SK-N-SH treated with all-trans-retinoic acid at 6 μM for 48 hours (cell line): ENCODE results near the gene ASS1.
"Not testable (repeated sequence)": the region's sequence is repeated elsewhere in the genome, so short reads cannot be mapped to it uniquely, and the experiment has no call there.

Experiments used
- ATAC-seq: fragments of 200-7000 bp; cut with Tn5 transposase; 3 replicates; pipeline ENCODE4 v1.9.1; 2020; ENCODE audit warnings: mild to moderate bottlenecking, moderate library complexity
- BACH2 ChIP-seq: fragments of 250-450 bp; sonication (Bioruptor Pico); IDR thresholded peaks from 2 replicates; pipeline ENCODE4 v1.9.0; 2021; ENCODE audit warnings: mild to moderate bottlenecking, borderline replicate concordance
- CSDC2 ChIP-seq: fragments of 250-450 bp; sonication (Bioruptor Pico); IDR thresholded peaks from 2 replicates; pipeline ENCODE4 v1.5.0; 2020; ENCODE audit warnings: mild to moderate bottlenecking, moderate library complexity
- ESRRG ChIP-seq: fragments of 250-450 bp; sonication (Bioruptor Pico); IDR thresholded peaks from 2 replicates; pipeline ENCODE4 v1.6.1; 2021; ENCODE audit warnings: mild to moderate bottlenecking
- GLIS3 ChIP-seq: fragments of 250-450 bp; sonication (Bioruptor Pico); IDR thresholded peaks from 2 replicates; pipeline ENCODE4 v1.5.0; 2020; ENCODE audit warnings: mild to moderate bottlenecking, moderate library complexity
- ISL1 ChIP-seq: fragments of 250-450 bp; sonication (Bioruptor Pico); IDR thresholded peaks from 2 replicates; pipeline ENCODE4 v2.1.2; 2022; ENCODE audit warnings: mild to moderate bottlenecking, moderate library complexity
- OSR1 ChIP-seq: fragments of 250-450 bp; sonication (Bioruptor Pico); IDR thresholded peaks from 2 replicates; pipeline ENCODE4 v1.8.0; 2022; ENCODE audit warnings: moderate library complexity, mild to moderate bottlenecking, inconsistent platforms
- PPARA ChIP-seq: fragments of 250-450 bp; sonication (Bioruptor Pico); IDR thresholded peaks from 2 replicates; pipeline ENCODE4 v1.5.0; 2020; ENCODE audit warnings: mild to moderate bottlenecking, borderline replicate concordance
- RARB ChIP-seq: fragments of 250-450 bp; sonication (Bioruptor Pico); IDR thresholded peaks from 2 replicates; pipeline ENCODE4 v1.8.0; 2021; ENCODE audit warnings: mild to moderate bottlenecking, moderate library complexity
- SNAI2 ChIP-seq: fragments of 250-450 bp; sonication (Bioruptor Pico); IDR thresholded peaks from 2 replicates; pipeline ENCODE4 v1.5.0; 2020; ENCODE audit warnings: mild to moderate bottlenecking, moderate library complexity
- TCF4 ChIP-seq: fragments of 250-450 bp; sonication (Bioruptor Pico); IDR thresholded peaks from 2 replicates; pipeline ENCODE4 v1.8.0; 2021; ENCODE audit warnings: mild to moderate bottlenecking, moderate library complexity, borderline replicate concordance
- TOX ChIP-seq: fragments of 250-450 bp; sonication (Bioruptor Pico); IDR thresholded peaks from 2 replicates; pipeline ENCODE4 v1.8.0; 2021; ENCODE audit warnings: mild to moderate bottlenecking, moderate library complexity, borderline replicate concordance
- ZC3H10 ChIP-seq: fragments of 250-450 bp; sonication (Bioruptor Pico); IDR thresholded peaks from 2 replicates; pipeline ENCODE4 v1.5.1; 2021; ENCODE audit warnings: mild to moderate bottlenecking, moderate library complexity
- ZFP3 ChIP-seq: fragments of 250-450 bp; sonication (Bioruptor Pico); IDR thresholded peaks from 2 replicates; pipeline ENCODE4 v1.5.0; 2020; ENCODE audit warnings: mild to moderate bottlenecking, moderate library complexity
- ZNF565 ChIP-seq: fragments of 450-650 bp; formaldehyde crosslinking; conservative IDR thresholded peaks from 2 replicates; pipeline ENCODE4 v1.5.0; 2020; ENCODE audit warnings: low read depth, mild to moderate bottlenecking, moderate library complexity
- ZNF70 ChIP-seq: fragments of 450-650 bp; formaldehyde crosslinking; IDR thresholded peaks from 2 replicates; pipeline ENCODE4 v1.5.0; 2020; ENCODE audit warnings: mild to moderate bottlenecking, moderate library complexity
- TF ChIP-seq, protein P1 (sequence below): fragments of 250-450 bp; sonication (Bioruptor Pico); IDR thresholded peaks from 2 replicates; pipeline ENCODE4 v1.8.0; 2021; ENCODE audit warnings: low read depth, mild to moderate bottlenecking, moderate library complexity, borderline replicate concordance
- TF ChIP-seq, protein P2 (sequence below): fragments of 250-450 bp; sonication (Bioruptor Pico); IDR thresholded peaks from 2 replicates; pipeline ENCODE4 v1.5.1; 2020; ENCODE audit warnings: low read depth, mild to moderate bottlenecking, moderate library complexity
- TF ChIP-seq, protein P3 (sequence below): fragments of 250-450 bp; sonication (Bioruptor Pico); IDR thresholded peaks from 2 replicates; pipeline ENCODE4 v1.5.0; 2020; ENCODE audit warnings: mild to moderate bottlenecking, moderate library complexity
- TF ChIP-seq, protein P4 (sequence below): fragments of 250-450 bp; sonication (Bioruptor Pico); IDR thresholded peaks from 2 replicates; pipeline ENCODE4 v1.5.1; 2021; ENCODE audit warnings: mild to moderate bottlenecking, moderate library complexity

The ASS1 gene

DNA sequence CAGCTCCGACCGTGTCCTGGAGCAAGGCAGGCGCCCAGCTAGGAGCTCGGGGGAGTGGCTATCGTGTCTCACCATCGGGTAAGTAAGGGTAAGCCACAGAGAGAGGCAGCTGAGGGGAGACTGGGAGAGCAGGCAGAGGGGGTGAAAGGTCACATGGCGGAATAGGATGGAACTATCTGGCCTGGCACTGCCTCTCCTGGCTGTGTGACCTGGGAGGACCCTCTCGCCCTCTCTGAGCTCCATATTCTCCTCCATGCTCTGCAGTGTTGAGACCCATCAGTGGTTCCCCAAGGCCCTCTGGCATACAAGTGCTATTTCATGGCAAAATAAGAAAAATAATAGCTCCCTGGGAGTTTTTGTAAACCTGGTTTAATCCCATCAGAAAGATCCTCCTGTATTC is 43.9 kb upstream of the ASS1 start:
- TF ChIP-seq, protein P1, sequence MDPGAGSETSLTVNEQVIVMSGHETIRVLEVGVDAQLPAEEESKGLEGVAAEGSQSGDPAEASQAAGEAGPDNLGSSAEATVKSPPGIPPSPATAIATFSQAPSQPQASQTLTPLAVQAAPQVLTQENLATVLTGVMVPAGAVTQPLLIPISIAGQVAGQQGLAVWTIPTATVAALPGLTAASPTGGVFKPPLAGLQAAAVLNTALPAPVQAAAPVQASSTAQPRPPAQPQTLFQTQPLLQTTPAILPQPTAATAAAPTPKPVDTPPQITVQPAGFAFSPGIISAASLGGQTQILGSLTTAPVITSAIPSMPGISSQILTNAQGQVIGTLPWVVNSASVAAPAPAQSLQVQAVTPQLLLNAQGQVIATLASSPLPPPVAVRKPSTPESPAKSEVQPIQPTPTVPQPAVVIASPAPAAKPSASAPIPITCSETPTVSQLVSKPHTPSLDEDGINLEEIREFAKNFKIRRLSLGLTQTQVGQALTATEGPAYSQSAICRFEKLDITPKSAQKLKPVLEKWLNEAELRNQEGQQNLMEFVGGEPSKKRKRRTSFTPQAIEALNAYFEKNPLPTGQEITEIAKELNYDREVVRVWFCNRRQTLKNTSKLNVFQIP = no peak
- ATAC-seq = no peak

DNA sequence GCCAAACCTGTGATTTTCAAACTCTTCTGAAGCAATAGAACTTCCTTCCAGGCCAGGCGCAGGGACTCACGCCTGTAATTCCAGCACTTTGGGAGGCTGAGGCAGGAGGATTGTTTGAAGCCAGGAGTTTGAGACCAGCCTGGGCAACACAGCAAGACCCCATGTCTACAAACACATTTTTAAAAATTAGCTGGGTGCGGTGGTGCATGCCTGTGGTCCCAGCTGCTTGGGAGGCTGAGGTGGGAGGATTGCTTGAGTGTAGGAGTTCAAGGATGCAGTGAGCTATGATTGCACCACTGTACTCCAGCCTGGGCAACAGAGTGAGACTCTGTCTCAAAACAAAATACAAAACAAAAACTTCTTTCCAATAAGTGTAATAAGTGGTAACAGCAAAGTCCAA is 43.0 kb upstream of the ASS1 start:
- ATAC-seq = not testable (repeated sequence)

DNA sequence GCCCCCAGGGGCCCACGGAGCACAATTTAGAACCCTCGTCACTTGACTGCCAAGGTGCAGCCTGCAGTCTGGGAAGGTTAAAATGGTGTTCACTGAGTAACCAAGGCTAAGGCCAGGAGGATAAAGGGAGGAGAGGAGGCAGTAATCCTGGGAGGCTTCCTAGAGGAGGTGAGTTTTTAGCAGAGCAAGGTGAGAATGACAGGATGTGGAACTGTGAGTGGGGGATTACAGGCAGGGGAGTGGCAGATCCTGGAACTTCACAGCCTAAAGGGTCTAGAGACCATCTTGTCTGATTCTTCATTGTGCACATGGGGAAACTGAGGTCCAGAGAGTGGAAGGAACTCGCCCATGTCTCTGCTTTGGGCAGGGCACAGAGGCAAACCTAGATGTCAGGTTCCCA is 42.5 kb upstream of the ASS1 start:
- no peak for ATAC-seq
- no peak for TF ChIP-seq BACH2 (CRISPR knock-in tag)
- no peak for TF ChIP-seq SNAI2 (CRISPR knock-in tag)
- no peak for TF ChIP-seq CSDC2 (CRISPR knock-in tag)
- TF ChIP-seq GLIS3 = no peak
- no peak for TF ChIP-seq ZNF70
- TF ChIP-seq ZFP3 (CRISPR knock-in tag) = no peak
- no peak for TF ChIP-seq ZNF565
- TF ChIP-seq OSR1 (CRISPR knock-in tag) = no peak
- TF ChIP-seq, protein P2, sequence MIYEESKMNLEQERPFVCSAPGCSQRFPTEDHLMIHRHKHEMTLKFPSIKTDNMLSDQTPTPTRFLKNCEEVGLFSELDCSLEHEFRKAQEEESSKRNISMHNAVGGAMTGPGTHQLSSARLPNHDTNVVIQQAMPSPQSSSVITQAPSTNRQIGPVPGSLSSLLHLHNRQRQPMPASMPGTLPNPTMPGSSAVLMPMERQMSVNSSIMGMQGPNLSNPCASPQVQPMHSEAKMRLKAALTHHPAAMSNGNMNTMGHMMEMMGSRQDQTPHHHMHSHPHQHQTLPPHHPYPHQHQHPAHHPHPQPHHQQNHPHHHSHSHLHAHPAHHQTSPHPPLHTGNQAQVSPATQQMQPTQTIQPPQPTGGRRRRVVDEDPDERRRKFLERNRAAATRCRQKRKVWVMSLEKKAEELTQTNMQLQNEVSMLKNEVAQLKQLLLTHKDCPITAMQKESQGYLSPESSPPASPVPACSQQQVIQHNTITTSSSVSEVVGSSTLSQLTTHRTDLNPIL (CRISPR knock-in tag) = no peak
- no peak for TF ChIP-seq TOX
- no peak for TF ChIP-seq ESRRG (CRISPR knock-in tag)
- TF ChIP-seq ISL1 (CRISPR knock-in tag) = no peak
- TF ChIP-seq RARB (CRISPR knock-in tag) = no peak
- TF ChIP-seq PPARA (CRISPR knock-in tag) = no peak
- TF ChIP-seq, protein P3, sequence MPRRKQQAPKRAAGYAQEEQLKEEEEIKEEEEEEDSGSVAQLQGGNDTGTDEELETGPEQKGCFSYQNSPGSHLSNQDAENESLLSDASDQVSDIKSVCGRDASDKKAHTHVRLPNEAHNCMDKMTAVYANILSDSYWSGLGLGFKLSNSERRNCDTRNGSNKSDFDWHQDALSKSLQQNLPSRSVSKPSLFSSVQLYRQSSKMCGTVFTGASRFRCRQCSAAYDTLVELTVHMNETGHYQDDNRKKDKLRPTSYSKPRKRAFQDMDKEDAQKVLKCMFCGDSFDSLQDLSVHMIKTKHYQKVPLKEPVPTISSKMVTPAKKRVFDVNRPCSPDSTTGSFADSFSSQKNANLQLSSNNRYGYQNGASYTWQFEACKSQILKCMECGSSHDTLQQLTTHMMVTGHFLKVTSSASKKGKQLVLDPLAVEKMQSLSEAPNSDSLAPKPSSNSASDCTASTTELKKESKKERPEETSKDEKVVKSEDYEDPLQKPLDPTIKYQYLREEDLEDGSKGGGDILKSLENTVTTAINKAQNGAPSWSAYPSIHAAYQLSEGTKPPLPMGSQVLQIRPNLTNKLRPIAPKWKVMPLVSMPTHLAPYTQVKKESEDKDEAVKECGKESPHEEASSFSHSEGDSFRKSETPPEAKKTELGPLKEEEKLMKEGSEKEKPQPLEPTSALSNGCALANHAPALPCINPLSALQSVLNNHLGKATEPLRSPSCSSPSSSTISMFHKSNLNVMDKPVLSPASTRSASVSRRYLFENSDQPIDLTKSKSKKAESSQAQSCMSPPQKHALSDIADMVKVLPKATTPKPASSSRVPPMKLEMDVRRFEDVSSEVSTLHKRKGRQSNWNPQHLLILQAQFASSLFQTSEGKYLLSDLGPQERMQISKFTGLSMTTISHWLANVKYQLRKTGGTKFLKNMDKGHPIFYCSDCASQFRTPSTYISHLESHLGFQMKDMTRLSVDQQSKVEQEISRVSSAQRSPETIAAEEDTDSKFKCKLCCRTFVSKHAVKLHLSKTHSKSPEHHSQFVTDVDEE = no peak

DNA sequence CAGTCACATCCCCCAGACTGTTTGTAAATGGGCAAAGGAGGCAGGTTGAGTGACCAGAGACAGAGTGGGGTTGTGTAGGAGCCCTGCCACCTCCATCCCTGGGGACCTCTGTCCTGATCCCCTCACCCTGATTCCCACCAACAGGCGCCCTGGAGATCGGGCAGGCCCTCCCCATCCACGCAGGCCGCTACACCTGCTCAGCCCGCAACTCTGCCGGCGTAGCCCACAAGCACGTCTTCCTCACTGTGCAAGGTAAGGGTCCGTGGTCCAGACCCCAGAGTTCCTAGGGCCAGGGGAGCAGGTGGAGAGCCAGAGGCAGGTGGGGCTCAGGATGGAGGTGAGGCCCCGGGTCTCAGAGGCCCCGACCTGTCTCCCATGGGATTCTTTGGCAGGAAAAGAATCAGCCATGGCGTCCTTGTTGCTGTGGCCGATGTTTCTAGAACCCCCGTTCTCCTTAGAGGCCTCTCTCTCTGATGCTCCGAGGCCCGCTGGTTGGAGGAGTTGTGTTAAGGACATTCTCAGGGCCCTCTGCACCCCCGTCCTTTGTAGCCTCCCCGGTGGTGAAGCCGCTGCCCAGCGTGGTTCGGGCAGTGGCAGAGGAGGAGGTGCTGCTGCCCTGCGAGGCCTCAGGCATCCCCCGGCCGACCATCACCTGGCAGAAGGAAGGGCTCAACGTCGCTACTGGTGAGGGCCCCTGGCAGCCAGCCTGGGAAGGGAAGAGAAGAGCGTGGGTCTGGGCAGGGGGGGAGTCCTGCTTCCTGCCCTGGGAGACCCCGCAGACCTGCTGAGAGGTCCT is 41.9 kb upstream of the ASS1 start:
- no peak for TF ChIP-seq ZFP3 (CRISPR knock-in tag)
- no peak for TF ChIP-seq ZNF70
- TF ChIP-seq, protein P4, sequence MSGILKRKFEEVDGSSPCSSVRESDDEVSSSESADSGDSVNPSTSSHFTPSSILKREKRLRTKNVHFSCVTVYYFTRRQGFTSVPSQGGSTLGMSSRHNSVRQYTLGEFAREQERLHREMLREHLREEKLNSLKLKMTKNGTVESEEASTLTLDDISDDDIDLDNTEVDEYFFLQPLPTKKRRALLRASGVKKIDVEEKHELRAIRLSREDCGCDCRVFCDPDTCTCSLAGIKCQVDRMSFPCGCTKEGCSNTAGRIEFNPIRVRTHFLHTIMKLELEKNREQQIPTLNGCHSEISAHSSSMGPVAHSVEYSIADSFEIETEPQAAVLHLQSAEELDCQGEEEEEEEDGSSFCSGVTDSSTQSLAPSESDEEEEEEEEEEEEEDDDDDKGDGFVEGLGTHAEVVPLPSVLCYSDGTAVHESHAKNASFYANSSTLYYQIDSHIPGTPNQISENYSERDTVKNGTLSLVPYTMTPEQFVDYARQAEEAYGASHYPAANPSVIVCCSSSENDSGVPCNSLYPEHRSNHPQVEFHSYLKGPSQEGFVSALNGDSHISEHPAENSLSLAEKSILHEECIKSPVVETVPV = no peak
- no peak for TF ChIP-seq TCF4
- no peak for TF ChIP-seq TOX
- no peak for TF ChIP-seq ZC3H10 (CRISPR knock-in tag)
- TF ChIP-seq, protein P1 = no peak
- TF ChIP-seq SNAI2 (CRISPR knock-in tag) = no peak
- no peak for TF ChIP-seq OSR1 (CRISPR knock-in tag)
- TF ChIP-seq, protein P2 (CRISPR knock-in tag) = no peak
- TF ChIP-seq, all 23 proteins: peak for 0
- no peak for ATAC-seq
